HepG2 (cell line): ENCODE results near the gene CLEC7A. TPM values are rescaled to one million over a fixed set of nuclear protein-coding genes. Genes with fewer than 3 reads are reported as not detected.

Experiments used
- ATAC-seq: fragments of 200-7000 bp; cut with Tn5 transposase; 3 replicates; pipeline ENCODE4 v1.9.1; 2020; ENCODE audit warnings: mild to moderate bottlenecking, moderate library complexity
- BruUV-seq: library from RNA; stranded (reverse); fragments of 400-500 nt; replicated peaks from 2 replicates; lab custom pipeline; 2021; lab: Mats Ljungman, UMichigan
- CTCF ChIA-PET: fragments of 300-600 bp; formaldehyde crosslinking; extraction: SDS; loops from one replicate; lab custom pipeline; 2021; ENCODE audit warnings: low total read pairs, inconsistent platforms, low intra/inter-chr PET ratio; lab: Yijun Ruan, JAX
- POLR2A ChIA-PET: fragments of 350-600 bp; sonication (Branson Sonifier 250); formaldehyde crosslinking; loops from one replicate; lab custom pipeline; 2020; ENCODE audit warnings: antibody characterized with exemption, inconsistent platforms; lab: Yijun Ruan, JAX
- DNase-seq: peaks from one replicate; pipeline ENCODE4 v3.0.0-alpha.2; 2015; ENCODE audit warnings: low spot score
- FAIRE-seq: peaks from 3 replicates; lab custom pipeline; 2011; peaks lifted over from hg19 to GRCh38; lab: Jason Lieb, UNC
- H2AFZ ChIP-seq: one replicate; pipeline ENCODE4 v1.6.1; 2011; ENCODE audit warnings: low read length, inconsistent platforms
- H3K27ac ChIP-seq: fragments of 300-600 bp; 3 replicates; pipeline ENCODE4 v1.8.0; 2011; ENCODE audit warnings: mixed run types, mild to moderate bottlenecking, mixed read lengths, low read length, inconsistent platforms; ENCODE audit not compliant: insufficient read depth; ENCODE audit errors: extremely low read length
- H3K27me3 ChIP-seq, 2 experiments: fragments of 200-600 bp in 1 of 2; 2 replicates in 1 of 2; 3 replicates in 1 of 2; pipeline versions ENCODE4 v1.6.0 to v1.8.0; 2011; ENCODE audit warnings: low read length in 2 of 2, mild to moderate bottlenecking in 2 of 2, moderate library complexity in 2 of 2, inconsistent platforms in 1 of 2; ENCODE audit not compliant: insufficient read depth in 2 of 2, control insufficient read depth in 1 of 2
- H3K36me3 ChIP-seq, 2 experiments: fragments of 200-600 bp in 1 of 2; replicated peaks in 1 of 2; 2 replicates in 1 of 2; 3 replicates in 1 of 2; pipeline versions ENCODE4 v1.5.1 to v1.8.0; 2011; ENCODE audit warnings: low read length in 2 of 2, inconsistent platforms in 1 of 2; ENCODE audit not compliant: insufficient read depth in 2 of 2, control insufficient read depth in 1 of 2
- H3K4me1 ChIP-seq: 2 replicates; pipeline ENCODE4 v1.5.1; 2012; ENCODE audit warnings: low read length, inconsistent platforms; ENCODE audit not compliant: insufficient read depth
- H3K4me2 ChIP-seq: 2 replicates; pipeline ENCODE4 v1.6.0; 2011; ENCODE audit warnings: low read depth, low read length, inconsistent platforms
- H3K4me3 ChIP-seq, 3 experiments: fragments of 200-600 bp in 1 of 3; sonication (generic), shearing (Covaris generic) in 1 of 3; replicated peaks in 1 of 3; 2 replicates each; pipeline ENCODE4 v1.5.1; 2011 to 2016; ENCODE audit warnings: low read length in 3 of 3, inconsistent platforms in 2 of 3, low read depth in 2 of 3, mild to moderate bottlenecking in 2 of 3, control low read depth in 1 of 3, mixed read lengths in 1 of 3; ENCODE audit not compliant: insufficient read depth in 1 of 3
- H3K79me2 ChIP-seq: one replicate; pipeline ENCODE4 v1.6.1; 2011; ENCODE audit warnings: low read length, inconsistent platforms; ENCODE audit not compliant: insufficient read depth
- H3K9ac ChIP-seq: 2 replicates; pipeline ENCODE4 v1.6.0; 2011; ENCODE audit warnings: mild to moderate bottlenecking, low read depth, low read length, inconsistent platforms; ENCODE audit not compliant: insufficient read depth
- H3K9me3 ChIP-seq: 2 replicates; pipeline ENCODE4 v1.5.1; 2012; ENCODE audit warnings: mild to moderate bottlenecking, low read length
- H4K20me1 ChIP-seq: 2 replicates; pipeline ENCODE4 v1.6.0; 2011; ENCODE audit warnings: inconsistent platforms, mild to moderate bottlenecking, low read length, moderate library complexity; ENCODE audit not compliant: insufficient read depth
- HNRNPH1 ChIP-seq: fragments of 200-400 bp; formaldehyde crosslinking; optimal IDR thresholded peaks from 2 replicates; pipeline ENCODE3; 2017; ENCODE audit warnings: mild to moderate bottlenecking, low read depth, low read length
- POLR2AphosphoS2 ChIP-seq: IDR thresholded peaks from 2 replicates; pipeline ENCODE4 v1.6.1; 2011; ENCODE audit warnings: low read depth, low read length, improper control_type of control experiment
- POLR2AphosphoS5 ChIP-seq: IDR thresholded peaks from 2 replicates; pipeline ENCODE4 v1.6.1; 2012; ENCODE audit warnings: low read depth, low read length
- ZNF383 ChIP-seq: sonication (generic); formaldehyde crosslinking; IDR thresholded peaks from 2 replicates; pipeline ENCODE4 v1.4.0; 2020; ENCODE audit warnings: missing genetic modification reagents, mild to moderate bottlenecking, borderline replicate concordance
- ZNF441 ChIP-seq: sonication (generic); formaldehyde crosslinking; IDR thresholded peaks from 2 replicates; pipeline ENCODE4 v1.7.0; 2021; ENCODE audit warnings: missing genetic modification reagents, borderline replicate concordance
- WGBS: methylation state at CpG from one replicate; pipeline ENCODE4 v1.1.6; 2017; ENCODE audit warnings: low lambda C conversion rate; 5-methylcytosine and 5-hydroxymethylcytosine counted together
- in situ Hi-C: cut with HindIII; loops from 2 replicates; pipeline ENCODE4 v1.10.0; 2017; ENCODE audit warnings: low pct_unique_long_range_greater_than_20kb; ENCODE audit not compliant: extremely low pct_ligation_motif_present
- intact Hi-C: fragments of 100-400 bp; cut with micrococcal nuclease; formaldehyde crosslinking; loops from one replicate; pipeline ENCODE4 v1.10.0; 2022; ENCODE audit not compliant: unreplicated experiment
- polyA plus RNA-seq, 8 experiments: library from polyadenylated mRNA; depleted of rRNA in 3 of 8; stranded (reverse) in 7 of 8; unstranded in 1 of 8; fragments of >200 nt; fragmentation: Illumina TruSeq in 4 of 8; extraction: Trizol in 4 of 8; gene quantifications; 2 replicates each; pipeline versions ENCODE4 v1.2.1 to v1.2.3, GENCODE V29; 2011 to 2016; ENCODE audit warnings: low read depth in 4 of 8, missing spikeins in 1 of 8, mixed read lengths in 1 of 8; ENCODE audit not compliant: insufficient read depth in 1 of 8
- total RNA-seq, 5 experiments: library from RNA; depleted of rRNA; stranded (reverse); fragments of >200 nt; fragmentation: Illumina TruSeq; extraction: Trizol; gene quantifications; 2 replicates each; pipeline ENCODE4 v1.2.3, GENCODE V29; 2016; ENCODE audit warnings: low read depth in 1 of 5
- TF ChIP-seq, protein P1 (sequence below): sonication (generic); formaldehyde crosslinking; IDR thresholded peaks from 2 replicates; pipeline ENCODE4 v1.4.0; 2020; ENCODE audit warnings: mild to moderate bottlenecking, missing genetic modification reagents

The CLEC7A gene
- total and polyA plus RNA-seq, 2 of the 13 experiments (the other 11 are each of a cell fraction or from before 2014, with no cell fraction given), result not detected

DNA sequence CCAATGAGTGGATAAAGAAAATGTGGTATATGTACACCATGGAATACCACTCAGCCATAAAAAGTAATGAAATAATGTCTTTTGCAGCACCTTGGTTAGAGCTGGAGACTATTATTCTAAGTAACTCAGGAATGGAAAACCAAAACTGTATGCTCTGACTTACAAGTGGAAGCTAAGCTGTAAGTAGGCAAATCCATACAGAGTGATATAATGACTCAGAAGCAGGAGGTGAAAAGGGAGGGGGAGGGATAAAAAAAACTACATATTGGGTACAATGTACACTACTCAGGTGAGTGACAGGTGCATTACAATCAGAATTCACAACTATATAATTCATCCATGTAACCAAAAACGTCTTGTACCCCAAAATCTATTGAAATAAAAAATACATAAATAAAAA is 16.1 kb downstream of the CLEC7A start:
- Histone ChIP-seq H3K27ac (no peak overlapping the region), H2AFZ (no peak overlapping the region), H3K79me2 (no peaks in the 10 kb centered on the region), H3K9ac (no peak overlapping the region), H4K20me1 (no peaks in the 10 kb centered on the region), H3K4me3 (no peak overlapping the region), H3K4me2 (no peak overlapping the region), H3K4me1 (no peaks in the 10 kb centered on the region), H3K36me3 (no peaks in the 10 kb centered on the region), H3K9me3 (no peaks in the 10 kb centered on the region), H3K27me3 (peaks cover 0 to 4% of the 10 kb centered on the region in 2 experiments; a peak in 2 of 5 replicates)
- no peak for TF ChIP-seq POLR2AphosphoS5
- TF ChIP-seq, protein P1, sequence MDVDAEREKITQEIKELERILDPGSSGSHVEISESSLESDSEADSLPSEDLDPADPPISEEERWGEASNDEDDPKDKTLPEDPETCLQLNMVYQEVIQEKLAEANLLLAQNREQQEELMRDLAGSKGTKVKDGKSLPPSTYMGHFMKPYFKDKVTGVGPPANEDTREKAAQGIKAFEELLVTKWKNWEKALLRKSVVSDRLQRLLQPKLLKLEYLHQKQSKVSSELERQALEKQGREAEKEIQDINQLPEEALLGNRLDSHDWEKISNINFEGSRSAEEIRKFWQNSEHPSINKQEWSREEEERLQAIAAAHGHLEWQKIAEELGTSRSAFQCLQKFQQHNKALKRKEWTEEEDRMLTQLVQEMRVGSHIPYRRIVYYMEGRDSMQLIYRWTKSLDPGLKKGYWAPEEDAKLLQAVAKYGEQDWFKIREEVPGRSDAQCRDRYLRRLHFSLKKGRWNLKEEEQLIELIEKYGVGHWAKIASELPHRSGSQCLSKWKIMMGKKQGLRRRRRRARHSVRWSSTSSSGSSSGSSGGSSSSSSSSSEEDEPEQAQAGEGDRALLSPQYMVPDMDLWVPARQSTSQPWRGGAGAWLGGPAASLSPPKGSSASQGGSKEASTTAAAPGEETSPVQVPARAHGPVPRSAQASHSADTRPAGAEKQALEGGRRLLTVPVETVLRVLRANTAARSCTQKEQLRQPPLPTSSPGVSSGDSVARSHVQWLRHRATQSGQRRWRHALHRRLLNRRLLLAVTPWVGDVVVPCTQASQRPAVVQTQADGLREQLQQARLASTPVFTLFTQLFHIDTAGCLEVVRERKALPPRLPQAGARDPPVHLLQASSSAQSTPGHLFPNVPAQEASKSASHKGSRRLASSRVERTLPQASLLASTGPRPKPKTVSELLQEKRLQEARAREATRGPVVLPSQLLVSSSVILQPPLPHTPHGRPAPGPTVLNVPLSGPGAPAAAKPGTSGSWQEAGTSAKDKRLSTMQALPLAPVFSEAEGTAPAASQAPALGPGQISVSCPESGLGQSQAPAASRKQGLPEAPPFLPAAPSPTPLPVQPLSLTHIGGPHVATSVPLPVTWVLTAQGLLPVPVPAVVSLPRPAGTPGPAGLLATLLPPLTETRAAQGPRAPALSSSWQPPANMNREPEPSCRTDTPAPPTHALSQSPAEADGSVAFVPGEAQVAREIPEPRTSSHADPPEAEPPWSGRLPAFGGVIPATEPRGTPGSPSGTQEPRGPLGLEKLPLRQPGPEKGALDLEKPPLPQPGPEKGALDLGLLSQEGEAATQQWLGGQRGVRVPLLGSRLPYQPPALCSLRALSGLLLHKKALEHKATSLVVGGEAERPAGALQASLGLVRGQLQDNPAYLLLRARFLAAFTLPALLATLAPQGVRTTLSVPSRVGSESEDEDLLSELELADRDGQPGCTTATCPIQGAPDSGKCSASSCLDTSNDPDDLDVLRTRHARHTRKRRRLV, result no peak
- TF ChIP-seq ZNF383 (CRISPR knock-in tag), result no peak
- CTCF ChIA-PET, result no interaction called here
- BruUV-seq, result no TSS peak
- intact Hi-C loops (no loop called here), in situ Hi-C loops (no loop called here)
- FAIRE-seq (no peak), ATAC-seq (no peak), DNase-seq (no peak)
- POLR2A ChIA-PET, result no interaction called here
- 7% methylated on average over 1 of the region's 1 CpG for WGBS

DNA sequence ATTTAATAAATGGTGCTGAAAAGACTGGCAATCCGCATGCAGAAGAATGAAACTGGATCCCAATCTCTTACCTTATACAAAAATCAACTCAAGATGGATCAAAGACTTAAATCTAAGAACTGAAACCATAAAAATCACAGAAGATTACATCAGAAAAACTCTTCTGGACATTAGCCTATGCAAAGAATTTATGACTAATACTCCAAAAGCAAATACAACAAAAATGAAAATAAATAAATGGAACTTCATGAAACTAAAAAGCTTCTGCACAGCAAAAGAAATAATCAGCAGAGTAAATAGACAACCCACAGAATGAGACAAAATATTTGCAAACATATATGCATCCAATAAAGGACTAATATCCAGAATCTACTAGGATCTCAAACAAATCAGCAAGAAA is 16.9 kb downstream of the CLEC7A start:
- CTCF ChIA-PET, result no interaction called here
- FAIRE-seq, result no peak
- POLR2A ChIA-PET, result no interaction called here

More for the DNA sequence above, 16.9 kb downstream of the CLEC7A start:
- TF ChIP-seq HNRNPH1 (no peak), POLR2AphosphoS2 (no peak), ZNF441 (no peak)
- no peaks in the 10 kb centered on the region for H3K9me3 ChIP-seq
- H3K4me3 ChIP-seq, result no peak overlapping the region
- no peak overlapping the region for H3K9ac ChIP-seq
- DNase-seq (no peak), ATAC-seq (no peak)
- H3K36me3 ChIP-seq, result no peaks in the 10 kb centered on the region
- no peak overlapping the region for H3K27ac ChIP-seq
- 79% methylated on average over 1 of the region's 1 CpG for WGBS
- H3K79me2 ChIP-seq, result no peaks in the 10 kb centered on the region
- no TSS peak for BruUV-seq
- H2AFZ ChIP-seq, result no peak overlapping the region
- intact Hi-C loops (no loop called here), in situ Hi-C loops (no loop called here)
- peaks cover 0 to 4% of the 10 kb centered on the region in 2 experiments; a peak in 2 of 5 replicates for H3K27me3 ChIP-seq
- H3K4me1 ChIP-seq, result no peaks in the 10 kb centered on the region
- H4K20me1 ChIP-seq, result no peaks in the 10 kb centered on the region
- H3K4me2 ChIP-seq, result no peak overlapping the region
